NCI-H2029 treated with DMSO at 0.1 percent for 48 hours (cell line): ENCODE data around the gene CCDC107.

Experiments
- DNase-seq: peaks from one replicate; lab custom pipeline; 2025; lab: John Stamatoyannopoulos, UW

CCDC107 gene

GRCh38 chr9:35705372-35705771, 47.3 kb downstream of the CCDC107 start:
- no peak for DNase-seq

GRCh38 chr9:35705836-35706430, 47.8 kb downstream of the CCDC107 start:
- no peak for DNase-seq

GRCh38 chr9:35706951-35707350, 48.9 kb downstream of the CCDC107 start:
- no peak for DNase-seq

GRCh38 chr9:35708146-35708545, 50.1 kb downstream of the CCDC107 start:
- no peak for DNase-seq

- DNase-seq, result no peak
Observed at GRCh38 chr9:35710818-35711500, 52.9 kb downstream of the CCDC107 start.
